Psoas muscle (tissue), 8 donors: ENCODE results near the gene NDUFB2. TPM values are rescaled to one million over a fixed set of nuclear protein-coding genes. Genes with fewer than 3 reads are reported as not detected.
"Not testable (repeated sequence)": the region's sequence is repeated elsewhere in the genome, so short reads cannot be mapped to it uniquely, and the experiment has no call there.

Experiments used
- ATAC-seq, 4 donors: fragments of 200-7000 bp; cut with Tn5 transposase; one replicate each; pipeline ENCODE4 v1.9.1; 2020; ENCODE audit warnings: moderate library complexity in 3 of 4, mild to moderate bottlenecking in 2 of 4
- DNase-seq, 2 donors: peaks; one replicate each; pipeline ENCODE4 v3.0.0-alpha.2; 2020
- H3K27ac ChIP-seq: fragments of 200-600 bp; one replicate; pipeline ENCODE4 v1.8.0; 2022
- H3K27me3 ChIP-seq, 3 donors: fragments of 200-600 bp in 1 of 3; one replicate each; pipeline versions ENCODE4 v1.6.1 to v1.8.0; 2013 to 2022; ENCODE audit warnings: low read length in 2 of 3, mild to moderate bottlenecking in 2 of 3, moderate library complexity in 1 of 3; ENCODE audit not compliant: insufficient read depth in 3 of 3
- H3K36me3 ChIP-seq, 2 donors: fragments of 200-600 bp in 1 of 2; one replicate each; pipeline versions ENCODE4 v1.6.1 to v1.8.0; 2013 to 2022; ENCODE audit warnings: low read depth in 1 of 2, mild to moderate bottlenecking in 1 of 2, moderate library complexity in 1 of 2; ENCODE audit not compliant: insufficient read depth in 1 of 2
- H3K4me1 ChIP-seq: fragments of 200-600 bp; one replicate; pipeline ENCODE4 v1.8.0; 2022
- H3K4me3 ChIP-seq: fragments of 200-600 bp; one replicate; pipeline ENCODE4 v1.8.0; 2022; ENCODE audit warnings: mild to moderate bottlenecking
- H3K9me3 ChIP-seq: fragments of 200-600 bp; one replicate; pipeline ENCODE4 v1.8.0; 2022
- CTCF ChIP-seq: fragments of 200-600 bp; IDR thresholded peaks from one replicate; pipeline ENCODE4 v1.8.0; 2022; ENCODE audit warnings: antibody characterized with exemption
- WGBS, 3 donors: extraction: QIAGEN DNeasy Blood & Tissue Kit; methylation state at CpG; one replicate each; pipeline versions ENCODE4 v1.1.6 to v1.1.7; 2013; 5-methylcytosine and 5-hydroxymethylcytosine counted together
- intact Hi-C, 2 donors: fragments of 100-400 bp; cut with DNase I; formaldehyde crosslinking; loops; one replicate each; pipeline versions ENCODE4 v1.11.0 to v1.14.2; 2022
- polyA plus RNA-seq, 3 donors: library from polyadenylated mRNA; stranded (reverse); fragments of 200-250 nt; gene quantifications; one replicate each; pipeline ENCODE4 v1.2.3, GENCODE V29; 2013
- total RNA-seq, 4 donors: library from RNA; stranded (reverse); fragmentation: NEBNext Ultra II Directional in 2 of 4; extraction: Animal tissue kit (Norgen Biotek cat#: 25700) in 2 of 4; gene quantifications; one replicate each; pipeline versions ENCODE4 v1.2.1 to v1.2.4, GENCODE V29; 2021 to 2023
- donor health status: healthy with polysubstance abuse.
- donor health status: DM: no; HTN: no; CAD: no; lungs with moderate emphysema.
- donor health status: Bipolar disorder and iron deficiency.
- donor health status: healthy.
- donor health status: DM: yes; HTN: yes; CAD: no.
- donor health status: DM: no; HTN: no; CAD: no.
- donor health status: DM: no; HTN: no; CAD: no.
- donor health status: DM: yes; HTN: yes; CAD: no.

NDUFB2 gene
- total and polyA plus RNA-seq, 7 donors: 320 to 768 (median 481) TPM

- WGBS, 3 donors: 32 to 41% (median 32%) methylated on average over 11 of the region's 11 CpGs
- peak overlapping the region; percentile 77 for H3K27ac ChIP-seq
- DNase-seq (peak in 1 of 2 donors; percentile 56), ATAC-seq (peak; percentile 80 to 90 (median 86))
- H3K4me1 ChIP-seq: peaks cover 32% of the 10 kb centered on the region
- intact Hi-C loops: loop anchor here (10.0 kb wide), 2 partner anchors 252 to 358 kb away; partner anchors contain the start of genes MRPS33 (in 1 of the 2) and RAB19 (in 1 of the 2)
- no peak for TF ChIP-seq CTCF
- H3K27me3 ChIP-seq: no peaks in the 10 kb centered on the region
- no peaks in the 10 kb centered on the region for H3K36me3 ChIP-seq
- H3K9me3 ChIP-seq: no peaks in the 10 kb centered on the region
- H3K4me3 ChIP-seq: peak overlapping the region; percentile 60
Observed at GRCh38 chr7:140656548-140657515, 39.7 kb upstream of the NDUFB2 start.

DNA sequence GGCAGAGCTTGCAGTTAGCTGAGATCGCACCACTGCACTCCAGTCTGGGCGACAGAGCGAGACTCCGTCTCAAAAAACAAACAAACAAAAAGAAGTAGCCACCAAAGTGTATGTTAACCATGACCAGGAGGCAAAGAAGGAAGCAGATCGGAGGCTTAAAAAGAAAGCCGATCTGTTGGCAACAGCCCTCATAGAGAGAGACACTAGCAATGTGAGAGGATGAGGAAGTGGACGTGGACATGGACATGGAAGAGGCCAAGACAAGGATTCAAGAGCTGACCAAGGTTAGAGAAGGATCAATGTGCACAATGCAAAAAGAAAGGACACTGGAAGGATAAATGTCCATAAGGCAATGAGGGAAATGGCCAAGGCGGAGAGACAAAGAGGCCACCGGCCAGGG is 38.6 kb upstream of the NDUFB2 start:
- Histone ChIP-seq H3K4me3 (no peak overlapping the region), H3K27me3 (no peaks in the 10 kb centered on the region), H3K9me3 (no peaks in the 10 kb centered on the region), H3K4me1 (peaks cover 32% of the 10 kb centered on the region), H3K36me3 (no peaks in the 10 kb centered on the region), H3K27ac (no peak overlapping the region)
- no peak for DNase-seq
- 86 to 94% (median 89%) methylated on average over 9 of the region's 9 CpGs for WGBS, 3 donors
- no peak for ATAC-seq
- TF ChIP-seq CTCF: no peak
- intact Hi-C loops: loop anchor here (10.0 kb wide), 2 partner anchors 253 to 357 kb away; partner anchors contain the start of genes MRPS33 (in 1 of the 2) and RAB19 (in 1 of the 2)

DNA sequence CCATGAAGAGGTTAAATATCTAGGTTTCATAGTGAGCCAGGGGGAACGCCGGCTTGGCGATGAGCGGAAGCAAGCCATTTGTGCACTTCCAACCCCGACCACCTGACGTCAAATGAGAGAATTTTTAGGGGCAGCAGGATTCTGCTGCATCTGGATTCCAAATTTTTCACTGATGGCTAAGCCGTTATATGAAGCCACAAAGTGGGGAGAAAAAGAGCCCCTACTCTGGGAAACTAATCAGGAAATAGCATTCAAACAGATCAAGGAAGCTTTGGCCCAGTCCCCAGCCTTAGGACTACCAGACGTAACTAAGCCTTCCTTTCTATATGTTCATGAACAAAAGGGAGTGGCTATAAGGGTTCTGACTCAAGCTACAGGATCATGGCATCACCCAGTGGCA is 36.7 kb upstream of the NDUFB2 start:
- H3K27me3 ChIP-seq: no peaks in the 10 kb centered on the region
- no peak for DNase-seq
- intact Hi-C loops: loop anchor here (10.0 kb wide), 2 partner anchors 255 to 355 kb away; partner anchors contain the start of genes MRPS33 (in 1 of the 2) and RAB19 (in 1 of the 2)
- no peaks in the 10 kb centered on the region for H3K9me3 ChIP-seq
- no peak overlapping the region for H3K4me3 ChIP-seq
- 28 to 35% (median 33%) methylated on average over 8 of the region's 8 CpGs for WGBS, 3 donors
- ATAC-seq: no peak
- peaks cover 19% of the 10 kb centered on the region for H3K4me1 ChIP-seq
- H3K36me3 ChIP-seq: no peaks in the 10 kb centered on the region
- no peak for TF ChIP-seq CTCF
- no peak overlapping the region for H3K27ac ChIP-seq

GRCh38 chr7:140661124-140661523 is 35.4 kb upstream of the NDUFB2 start:
- Histone ChIP-seq H3K27me3 (no peaks in the 10 kb centered on the region), H3K4me3 (no peak overlapping the region), H3K36me3 (no peaks in the 10 kb centered on the region), H3K4me1 (peaks cover 14% of the 10 kb centered on the region), H3K27ac (no peak overlapping the region), H3K9me3 (no peaks in the 10 kb centered on the region)
- 56 to 70% (median 69%) methylated on average over 2 of the region's 2 CpGs for WGBS, 3 donors
- intact Hi-C loops: no loop called here
- no peak for TF ChIP-seq CTCF
- DNase-seq: no peak
- ATAC-seq: no peak

DNA sequence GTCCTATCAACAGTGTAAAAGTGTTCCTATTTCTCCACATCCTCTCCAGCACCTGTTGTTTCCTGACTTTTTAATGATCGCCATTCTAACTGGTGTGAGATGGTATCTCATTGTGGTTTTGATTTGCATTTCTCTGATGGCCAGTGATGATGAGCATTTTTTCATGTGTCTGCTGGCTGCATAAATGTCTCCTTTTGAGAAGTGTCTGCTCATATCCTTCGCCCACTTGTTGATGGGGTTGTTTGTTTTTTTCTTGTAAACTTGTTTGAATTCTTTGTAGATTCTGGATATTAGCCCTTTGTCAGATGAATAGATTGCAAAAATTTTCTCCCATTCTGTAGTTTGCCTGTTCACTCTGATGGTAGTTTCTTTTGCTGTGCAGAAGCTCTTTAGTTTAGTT is 33.6 kb upstream of the NDUFB2 start:
- H3K36me3 ChIP-seq, intact Hi-C loops, H3K27me3 ChIP-seq, DNase-seq, H3K4me3 ChIP-seq, H3K9me3 ChIP-seq, H3K4me1 ChIP-seq, ATAC-seq, H3K27ac ChIP-seq: not testable (repeated sequence)
- 38 to 100% (median 95%) methylated on average over 1 of the region's 2 CpGs for WGBS, 3 donors
